ENCODE results near the gene DOC2B.
A peak's percentile ranks its signal among the peaks of the same experiment; 100 is the strongest.
"Not testable (repeated sequence)": the region's sequence is repeated elsewhere in the genome, so short reads cannot be mapped to it uniquely, and the experiment has no call there.

Gene DOC2B

GRCh38 chr17:181245-182049, at the start of gene DOC2B:
TSS of gene DOC2B (minus strand) at chr17:181650. CDS start at chr17:181479, 171 bp downstream.
- peak in 1 of 2 experiments; percentile 32 for DNase-seq

GRCh38 chr17:230395-230770, 48.9 kb upstream of the DOC2B start:
- no peak for DNase-seq

GRCh38 chr17:229709-230394, 48.4 kb upstream of the DOC2B start:
- no peak for DNase-seq

- DNase-seq: no peak
These were observed 47.7 kb upstream of the DOC2B start for GRCh38 chr17:228951-229708.

GRCh38 chr17:227946-228615, 46.6 kb upstream of the DOC2B start:
- no peak for DNase-seq

GRCh38 chr17:227078-227945, 45.9 kb upstream of the DOC2B start:
- no peak for DNase-seq

- DNase-seq: no peak
These were observed 44.9 kb upstream of the DOC2B start for GRCh38 chr17:226108-227077.

- DNase-seq: no peak
These were observed 44.1 kb upstream of the DOC2B start for GRCh38 chr17:225551-225950.

GRCh38 chr17:224576-224975, 43.1 kb upstream of the DOC2B start:
- DNase-seq: not testable (repeated sequence)

- DNase-seq: no peak
These were observed 42.4 kb upstream of the DOC2B start for GRCh38 chr17:223723-224471.

GRCh38 chr17:222172-222571, 40.7 kb upstream of the DOC2B start:
- no peak for DNase-seq

- no peak for DNase-seq
These were observed 38.2 kb upstream of the DOC2B start for GRCh38 chr17:219696-220095.

GRCh38 chr17:218432-219110, 37.1 kb upstream of the DOC2B start:
- DNase-seq: no peak

GRCh38 chr17:216625-217024, 35.2 kb upstream of the DOC2B start:
- no peak for DNase-seq

GRCh38 chr17:215563-216478, 34.4 kb upstream of the DOC2B start:
- peak; percentile 25 to 32 for DNase-seq

- no peak for DNase-seq
These were observed 33.5 kb upstream of the DOC2B start for GRCh38 chr17:214881-215331.

GRCh38 chr17:213286-214105, 32.0 kb upstream of the DOC2B start:
- DNase-seq: no peak

Data from activated T-cell treated with anti-CD3 and anti-CD28 coated beads, Interleukin-2, amount 50 U/mL, for 48 hours (primary cell).